Bronchial epithelial cell (primary cell): ENCODE measurements around the gene TRIM36. TPM values are rescaled to one million over a fixed set of nuclear protein-coding genes. Genes with fewer than 3 reads are reported as not detected.

Source experiments
- DNase-seq: peaks from one replicate; pipeline ENCODE4 v3.0.0-alpha.2; 2010; ENCODE audit warnings: low read depth
- FAIRE-seq: peaks from 2 replicates; lab custom pipeline; 2011; peaks lifted over from hg19 to GRCh38; lab: Jason Lieb, UNC
- H3K27me3 ChIP-seq: 2 replicates; pipeline ENCODE4 v1.5.1; 2011; ENCODE audit warnings: low read length; ENCODE audit not compliant: control insufficient read depth, insufficient read depth
- H3K36me3 ChIP-seq: 2 replicates; pipeline ENCODE4 v1.5.1; 2011; ENCODE audit warnings: low read length; ENCODE audit not compliant: control insufficient read depth, insufficient read depth
- H3K4me3 ChIP-seq: 2 replicates; pipeline ENCODE4 v1.5.1; 2011; ENCODE audit warnings: mild to moderate bottlenecking, low read depth, low read length, control low read depth
- CTCF ChIP-seq: IDR thresholded peaks from 2 replicates; pipeline ENCODE4 v1.5.1; 2011; ENCODE audit warnings: mild to moderate bottlenecking, moderate library complexity, low read length, control low read depth, inconsistent platforms; ENCODE audit not compliant: insufficient read depth, severe bottlenecking
- total RNA-seq: library from RNA; depleted of rRNA; stranded (reverse); fragments of >200 nt; gene quantifications from 2 replicates; pipeline ENCODE4 v1.2.1, GENCODE V29; 2014

TRIM36 gene
- total RNA-seq, 1 donor from 2014 or later, result 0.53 TPM

- H3K27me3 ChIP-seq, result peaks cover 17% of the 10 kb centered on the region
- no peaks in the 10 kb centered on the region for H3K36me3 ChIP-seq
- TF ChIP-seq CTCF, result no peak
- H3K4me3 ChIP-seq, result no peak overlapping the region
- peak; percentile 20 for DNase-seq
- FAIRE-seq, result no peak
Measured at GRCh38 chr5:115184770-115185169, 15.1 kb upstream of the TRIM36 start.

GRCh38 chr5:115181757-115182156 lies 12.0 kb upstream of the TRIM36 start:
- Histone ChIP-seq H3K36me3 (no peaks in the 10 kb centered on the region), H3K4me3 (no peak overlapping the region), H3K27me3 (peaks cover 33% of the 10 kb centered on the region)
- DNase-seq, result no peak
- no peak for FAIRE-seq
- TF ChIP-seq CTCF, result no peak

- Histone ChIP-seq H3K27me3 (peaks cover 33% of the 10 kb centered on the region), H3K36me3 (no peaks in the 10 kb centered on the region), H3K4me3 (peak overlapping the region; percentile 19)
- no peak for TF ChIP-seq CTCF
- peak; percentile 2 for DNase-seq
- no peak for FAIRE-seq
Measured at GRCh38 chr5:115180165-115180709, 10.5 kb upstream of the TRIM36 start.

GRCh38 chr5:115179394-115180164 lies 9.9 kb upstream of the TRIM36 start:
- Histone ChIP-seq H3K27me3 (peaks cover 33% of the 10 kb centered on the region), H3K4me3 (peak overlapping the region; percentile 19), H3K36me3 (no peaks in the 10 kb centered on the region)
- TF ChIP-seq CTCF, result no peak
- DNase-seq (no peak), FAIRE-seq (no peak)

- H3K27me3 ChIP-seq, result peaks cover 35% of the 10 kb centered on the region
- DNase-seq, result no peak
- no peak for TF ChIP-seq CTCF
- no peak for FAIRE-seq
- no peaks in the 10 kb centered on the region for H3K36me3 ChIP-seq
- H3K4me3 ChIP-seq, result no peak overlapping the region
Measured at GRCh38 chr5:115179030-115179393, 9.3 kb upstream of the TRIM36 start.
